Lower leg skin (tissue), 3 donors: ENCODE data around the gene CACNA1G.

Source experiments
- POLR2A ChIP-seq, 2 donors: fragments of 450-650 bp; IDR thresholded peaks; one replicate each; pipeline ENCODE4 v1.6.1; 2016 to 2017; ENCODE audit warnings: antibody characterized with exemption in 2 of 2, mild to moderate bottlenecking in 1 of 2, moderate library complexity in 1 of 2
- TF ChIP-seq, protein P1 (sequence below), 3 donors: fragments of 450-650 bp; IDR thresholded peaks; one replicate each; pipeline ENCODE4 v1.5.1; 2016; ENCODE audit warnings: antibody characterized with exemption in 3 of 3, mild to moderate bottlenecking in 3 of 3, moderate library complexity in 2 of 3

DNA sequence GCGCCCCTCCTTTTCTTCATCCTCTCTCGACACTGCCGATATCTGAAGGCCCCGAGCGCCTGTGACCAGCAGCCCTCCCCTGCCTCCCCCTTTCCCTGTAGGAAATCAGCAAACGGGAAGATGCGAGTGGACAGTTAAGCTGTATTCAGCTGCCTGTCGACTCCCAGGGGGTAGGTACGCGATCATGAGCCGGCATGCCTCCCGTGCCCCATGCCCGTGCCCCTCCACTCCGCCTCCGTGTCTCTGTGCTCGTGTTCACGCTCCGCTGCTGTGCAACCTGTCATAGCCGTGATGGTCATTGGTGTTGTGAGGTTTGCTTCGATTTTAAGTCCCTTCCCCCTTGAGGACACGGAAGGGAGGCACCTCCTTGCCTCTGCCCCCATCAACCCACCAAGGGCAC is 34.4 kb downstream of the CACNA1G start:
- TF ChIP-seq, protein P1, sequence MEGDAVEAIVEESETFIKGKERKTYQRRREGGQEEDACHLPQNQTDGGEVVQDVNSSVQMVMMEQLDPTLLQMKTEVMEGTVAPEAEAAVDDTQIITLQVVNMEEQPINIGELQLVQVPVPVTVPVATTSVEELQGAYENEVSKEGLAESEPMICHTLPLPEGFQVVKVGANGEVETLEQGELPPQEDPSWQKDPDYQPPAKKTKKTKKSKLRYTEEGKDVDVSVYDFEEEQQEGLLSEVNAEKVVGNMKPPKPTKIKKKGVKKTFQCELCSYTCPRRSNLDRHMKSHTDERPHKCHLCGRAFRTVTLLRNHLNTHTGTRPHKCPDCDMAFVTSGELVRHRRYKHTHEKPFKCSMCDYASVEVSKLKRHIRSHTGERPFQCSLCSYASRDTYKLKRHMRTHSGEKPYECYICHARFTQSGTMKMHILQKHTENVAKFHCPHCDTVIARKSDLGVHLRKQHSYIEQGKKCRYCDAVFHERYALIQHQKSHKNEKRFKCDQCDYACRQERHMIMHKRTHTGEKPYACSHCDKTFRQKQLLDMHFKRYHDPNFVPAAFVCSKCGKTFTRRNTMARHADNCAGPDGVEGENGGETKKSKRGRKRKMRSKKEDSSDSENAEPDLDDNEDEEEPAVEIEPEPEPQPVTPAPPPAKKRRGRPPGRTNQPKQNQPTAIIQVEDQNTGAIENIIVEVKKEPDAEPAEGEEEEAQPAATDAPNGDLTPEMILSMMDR (IDR thresholded peaks at IDR 0.05): no peak
- no peak for TF ChIP-seq POLR2A (IDR thresholded peaks at IDR 0.05)
